SH-SY5Y (cell line): ENCODE results near the gene FAM135A.

Experiments
- GATA2 ChIP-seq: IDR thresholded peaks from 2 replicates; pipeline ENCODE4 v1.6.1; 2011; ENCODE audit warnings: mild to moderate bottlenecking, low read depth, low read length
- GATA3 ChIP-seq: IDR thresholded peaks from 2 replicates; pipeline ENCODE4 v1.6.1; 2011; ENCODE audit warnings: low read depth, mild to moderate bottlenecking, low read length, moderate library complexity

FAM135A gene

GRCh38 chr6:70538376-70538775, 125.1 kb downstream of the FAM135A start:
- TF ChIP-seq GATA2: no peak
- TF ChIP-seq GATA3: no peak

GRCh38 chr6:70547313-70547712, 134.0 kb downstream of the FAM135A start:
- TF ChIP-seq GATA2 (no peak), GATA3 (no peak)

- no peak for TF ChIP-seq GATA3
- no peak for TF ChIP-seq GATA2
These were observed 134.6 kb downstream of the FAM135A start for GRCh38 chr6:70547905-70548304.

DNA sequence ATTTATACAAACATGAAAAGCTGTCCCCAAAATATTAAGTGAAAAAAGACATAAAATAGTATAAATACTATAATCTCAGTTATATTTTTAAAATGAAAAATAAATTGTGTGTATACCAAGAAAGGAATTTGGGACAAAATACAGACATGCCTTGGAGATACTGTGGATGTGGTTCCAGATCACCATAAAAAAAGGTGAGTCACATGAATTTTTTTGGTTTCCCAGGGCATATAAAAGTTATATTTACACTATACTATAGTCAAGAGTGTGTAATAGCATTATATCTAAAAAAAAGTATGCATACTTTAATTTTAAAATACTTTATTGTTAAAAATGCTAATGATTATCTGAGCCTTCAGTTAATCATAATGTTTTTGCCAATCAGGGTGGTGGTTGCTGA, 136.0 kb downstream of the FAM135A start:
- TF ChIP-seq GATA2 (no peak), GATA3 (no peak)

- no peak for TF ChIP-seq GATA2
- no peak for TF ChIP-seq GATA3
These were observed 138.3 kb downstream of the FAM135A start for GRCh38 chr6:70551566-70551965.

GRCh38 chr6:70552974-70553373, 139.7 kb downstream of the FAM135A start:
- TF ChIP-seq GATA3: no peak

GRCh38 chr6:70557998-70558397, 144.7 kb downstream of the FAM135A start:
- TF ChIP-seq GATA2 (no peak), GATA3 (no peak)

DNA sequence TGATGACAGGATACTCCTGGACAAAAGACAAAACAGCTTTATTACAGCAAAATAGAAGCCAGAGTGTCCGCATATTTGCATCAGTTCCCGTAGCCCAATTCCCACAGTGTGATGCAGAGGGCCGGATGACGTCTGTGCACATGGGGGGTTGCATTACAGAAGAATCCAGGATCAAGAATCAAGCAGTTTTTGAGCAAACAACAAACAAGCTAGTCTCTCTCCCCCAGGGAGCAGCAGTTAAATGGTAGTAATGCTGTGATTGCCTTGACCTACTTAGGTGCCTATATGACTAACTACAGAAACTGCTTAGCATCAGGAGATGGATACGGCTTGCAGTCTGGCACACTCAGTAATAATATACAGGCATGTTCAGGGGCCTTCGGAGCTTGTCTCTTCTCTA, 150.2 kb downstream of the FAM135A start:
- TF ChIP-seq GATA2 (no peak), GATA3 (no peak)

- TF ChIP-seq GATA2 (no peak), GATA3 (no peak)
These were observed 153.6 kb downstream of the FAM135A start, which contains the start of gene SDHAF4 for GRCh38 chr6:70566751-70567382. Gene SDHAF4 (plus strand): TSS chr6:70566930. CDS start chr6:70566941, 11 bp downstream.

DNA sequence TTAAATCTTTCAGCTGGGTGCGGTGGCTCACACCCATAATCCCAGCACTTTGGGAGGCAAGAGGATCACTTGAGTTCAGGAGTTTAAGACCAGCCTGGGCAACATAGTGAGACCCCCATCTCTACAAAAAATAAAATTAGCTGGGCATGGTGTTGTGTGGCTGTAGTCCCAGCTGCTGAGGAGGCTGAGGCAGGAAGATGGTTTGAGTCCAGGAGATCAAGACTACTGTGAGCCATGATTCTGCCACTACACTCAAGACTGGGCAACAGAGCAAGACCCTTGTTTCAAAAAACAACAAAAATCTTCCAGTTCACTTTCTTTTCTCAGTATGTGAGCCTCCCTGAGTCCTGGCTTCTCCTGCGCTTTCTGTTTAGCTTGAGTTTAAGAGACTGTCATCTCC, 161.3 kb downstream of the FAM135A start:
- TF ChIP-seq GATA3 (no peak), GATA2 (no peak)

DNA sequence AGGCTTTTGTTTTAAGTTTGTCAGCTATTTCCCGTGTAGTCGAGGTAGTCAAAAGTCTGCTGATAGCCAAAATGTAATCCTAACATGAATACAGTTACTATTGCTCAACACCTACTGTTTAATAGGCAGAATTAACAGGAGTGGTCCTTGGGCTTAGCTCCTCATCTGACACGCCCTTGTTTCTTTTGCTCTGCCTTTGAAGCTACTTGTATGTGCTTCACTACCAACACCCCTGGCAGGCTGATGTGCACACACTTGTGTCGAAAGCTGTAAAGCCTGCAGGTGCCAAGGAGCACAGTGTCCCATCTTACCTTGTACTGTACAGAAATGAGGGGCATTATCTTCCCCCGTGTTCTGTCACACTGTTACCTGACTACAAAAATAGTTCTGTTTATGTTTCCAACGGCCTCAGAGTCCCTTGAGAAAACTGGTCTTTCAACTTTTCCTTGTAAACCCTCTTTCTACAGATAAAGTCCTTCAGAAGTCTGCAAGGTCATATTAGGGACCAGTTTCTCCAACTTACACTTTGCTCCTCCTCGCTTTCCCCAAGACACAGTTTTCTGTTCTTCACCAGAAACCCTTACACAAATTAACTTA, 162.7 kb downstream of the FAM135A start:
- TF ChIP-seq GATA3 (no peak), GATA2 (no peak)

DNA sequence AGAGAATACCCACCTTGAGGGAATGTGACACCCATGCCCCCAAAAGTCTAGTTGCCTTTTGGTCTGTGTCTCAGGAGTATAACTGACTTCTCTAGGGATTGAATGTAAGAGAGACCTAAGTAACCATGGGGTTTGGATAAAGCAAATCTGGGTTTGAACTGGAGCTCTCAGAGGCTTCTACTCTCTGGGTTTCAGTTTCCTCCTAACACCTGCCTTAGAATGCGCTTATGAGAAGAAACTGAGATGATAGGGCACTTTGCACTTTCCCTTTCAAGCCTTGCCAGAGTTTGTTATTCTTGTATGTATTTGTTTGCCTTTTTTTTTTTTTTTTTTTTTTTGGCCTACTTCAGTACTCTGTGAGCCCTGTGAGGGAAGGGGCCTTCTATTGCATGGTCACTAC, 172.8 kb downstream of the FAM135A start:
- no peak for TF ChIP-seq GATA3
- no peak for TF ChIP-seq GATA2

DNA sequence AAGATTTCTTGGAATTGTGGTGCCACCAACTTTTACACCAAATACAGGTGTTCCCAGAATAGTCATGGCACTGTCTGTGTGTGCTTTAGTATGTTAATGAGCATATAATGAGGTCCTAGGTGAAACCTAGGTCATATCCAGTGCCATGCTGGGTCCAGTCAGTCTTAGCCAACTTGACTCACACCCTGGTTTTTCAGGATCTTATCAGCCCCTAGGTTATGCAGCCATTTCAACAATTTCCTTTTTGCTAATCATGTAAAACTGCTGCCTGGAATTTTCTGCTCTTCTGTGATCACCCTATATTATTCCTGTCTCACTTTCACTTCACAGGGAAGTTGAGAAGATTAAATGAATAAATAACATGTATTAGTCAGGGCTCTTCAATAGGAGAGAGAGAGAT, 177.1 kb downstream of the FAM135A start:
- TF ChIP-seq GATA3 (no peak), GATA2 (no peak)

DNA sequence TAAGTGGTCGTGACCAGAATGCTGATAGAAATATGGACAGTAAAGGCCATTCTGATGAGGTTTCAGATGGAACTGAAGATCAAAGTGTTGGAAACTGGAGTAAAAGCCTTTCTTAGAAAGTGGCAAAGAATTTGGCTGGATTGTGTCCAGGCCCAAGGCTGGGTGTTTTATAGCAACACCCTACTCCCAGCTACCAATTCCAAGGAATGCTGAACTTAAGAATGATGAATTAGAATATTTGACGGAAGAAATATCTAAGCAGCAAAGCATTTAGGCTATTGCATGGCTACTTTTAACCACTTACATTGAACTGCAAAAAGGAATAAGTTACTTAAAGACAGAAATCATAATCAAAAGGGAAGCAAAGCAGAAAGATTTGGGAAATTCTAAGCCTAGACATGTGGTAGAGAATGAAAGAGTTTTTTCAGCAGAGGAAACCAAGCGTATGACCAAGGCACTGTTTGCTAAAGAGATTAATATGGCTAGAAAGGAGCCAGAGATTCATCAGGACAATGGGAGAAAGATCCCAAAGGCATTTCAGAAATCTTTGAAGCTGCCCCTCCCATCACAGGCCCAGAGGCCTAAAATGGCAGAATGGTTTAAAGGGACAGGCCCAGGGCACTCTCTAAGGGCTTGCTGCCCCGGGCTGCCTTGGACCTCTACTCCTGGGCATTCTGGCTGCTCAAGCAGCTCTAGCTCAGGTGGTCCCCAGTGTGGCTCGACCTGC, 179.2 kb downstream of the FAM135A start:
- no peak for TF ChIP-seq GATA2
- TF ChIP-seq GATA3: no peak

GRCh38 chr6:70593118-70593486, 179.8 kb downstream of the FAM135A start:
- TF ChIP-seq GATA2 (no peak), GATA3 (no peak)
